Kidney capillary endothelial cell (primary cell): ENCODE results near the gene ZSCAN23.
"Not testable (repeated sequence)": the region's sequence is repeated elsewhere in the genome, so short reads cannot be mapped to it uniquely, and the experiment has no call there.

ENCODE experiments used
- DNase-seq: peaks from one replicate; pipeline ENCODE4 v3.0.0-alpha.2; 2018; ENCODE audit warnings: low spot score

ZSCAN23 gene

GRCh38 chr6:28443112-28443773, at the start of gene ZSCAN23:
TSS of gene ZSCAN23 (minus strand) at chr6:28443491. CDS start at chr6:28436266, 7,225 bp downstream.
- DNase-seq, result peak; percentile 77

DNA sequence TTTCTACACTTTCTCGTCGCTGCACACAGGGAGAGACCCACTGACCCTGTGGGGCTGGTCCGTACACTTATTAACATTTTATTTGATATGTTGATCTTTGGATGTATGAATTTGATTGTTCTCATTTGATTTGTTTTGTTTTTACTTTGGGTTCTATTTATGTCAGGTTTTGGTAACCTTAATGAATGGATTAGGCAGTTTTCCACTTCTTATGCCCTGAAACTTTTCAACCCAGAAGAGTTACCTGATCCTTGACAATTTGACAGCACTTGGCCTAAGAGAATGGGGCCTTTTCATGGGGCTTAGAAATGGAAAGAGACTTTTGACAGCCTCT, 48.7 kb upstream of the ZSCAN23 start:
- no peak for DNase-seq

GRCh38 chr6:28490205-28490890, 47.1 kb upstream of the ZSCAN23 start:
- DNase-seq, result peak; percentile 12

- DNase-seq, result peak; percentile 48
Measured at GRCh38 chr6:28489366-28490204, 46.3 kb upstream of the ZSCAN23 start.

DNA sequence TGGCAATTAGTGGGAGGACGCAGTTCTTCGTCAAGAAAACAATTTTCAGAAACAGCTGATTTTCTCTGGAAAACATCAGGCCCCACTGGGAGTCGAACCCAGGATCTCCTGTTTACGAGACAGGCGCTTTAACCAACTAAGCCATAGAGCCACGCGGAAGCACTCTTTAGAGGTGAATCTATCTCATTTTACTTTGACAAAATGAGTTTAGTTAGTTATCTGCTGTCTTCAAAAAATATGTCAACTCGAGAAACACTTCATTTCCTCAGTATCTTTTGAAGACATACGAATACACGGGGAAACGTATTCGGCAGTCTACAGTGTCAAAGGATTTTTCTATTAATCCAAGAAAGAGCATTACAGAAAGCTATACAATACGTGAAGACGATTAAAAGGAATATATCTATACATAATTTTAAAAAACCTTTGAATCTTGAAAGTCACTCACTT, 45.6 kb upstream of the ZSCAN23 start:
- DNase-seq, result peak; percentile 59

GRCh38 chr6:28486988-28487742, 43.9 kb upstream of the ZSCAN23 start:
- no peak for DNase-seq

DNA sequence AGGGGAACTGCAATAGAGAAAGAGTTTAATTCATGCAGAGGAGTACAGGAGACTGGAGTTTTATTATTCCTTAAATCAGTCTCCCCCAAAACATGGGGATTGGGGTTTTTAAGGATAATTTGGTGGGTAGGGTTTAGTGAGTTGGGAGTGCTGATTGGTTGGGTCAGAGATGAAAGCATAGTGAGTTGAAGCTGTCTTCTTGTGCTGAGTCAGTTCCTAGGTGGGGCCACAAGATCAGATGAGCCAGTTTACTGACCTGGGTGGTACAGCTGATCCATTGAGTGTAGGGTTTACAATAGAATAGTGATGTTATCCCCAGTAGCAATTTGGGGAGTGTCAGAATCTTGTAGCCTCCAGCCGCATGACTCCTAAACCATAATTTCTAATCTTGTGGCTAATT, 43.2 kb upstream of the ZSCAN23 start:
- no peak for DNase-seq

- no peak for DNase-seq
Measured at GRCh38 chr6:28485482-28485881, 42.2 kb upstream of the ZSCAN23 start.

DNA sequence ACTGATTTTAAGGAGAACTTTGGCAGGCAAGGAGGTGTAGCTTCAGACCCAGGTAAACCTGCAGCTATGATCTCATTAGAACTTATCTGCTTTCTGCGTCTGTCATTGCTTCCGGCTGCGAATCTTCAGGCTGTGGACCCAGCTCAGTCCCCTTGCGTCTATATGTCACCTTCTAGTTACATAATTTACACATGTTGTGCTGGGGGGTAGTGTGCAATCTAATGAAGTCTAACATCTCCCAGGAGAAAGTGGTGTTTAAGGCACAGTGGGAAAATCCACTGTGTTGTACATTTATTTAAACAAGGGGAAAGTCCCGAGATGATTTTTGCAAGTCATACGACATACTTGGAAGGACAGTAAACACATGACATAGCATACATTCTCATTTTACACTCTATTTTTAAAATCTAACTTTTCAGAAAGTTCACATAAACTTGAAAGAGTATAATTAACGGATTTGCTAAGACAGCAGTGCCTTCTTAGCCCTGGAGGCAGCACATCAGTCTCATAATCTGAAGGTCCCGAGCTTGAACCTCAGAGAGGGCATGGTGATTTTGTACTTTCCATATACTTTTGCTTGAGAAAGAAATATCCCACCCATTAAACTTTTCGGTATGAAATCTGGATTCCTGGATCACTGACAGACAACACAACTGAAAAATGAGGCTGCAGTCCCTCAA, 37.1 kb upstream of the ZSCAN23 start:
- DNase-seq, result no peak

- DNase-seq, result no peak
Measured at GRCh38 chr6:28478518-28478917, 35.2 kb upstream of the ZSCAN23 start.

GRCh38 chr6:28474441-28475219, 31.3 kb upstream of the ZSCAN23 start:
- peak; percentile 61 for DNase-seq

DNA sequence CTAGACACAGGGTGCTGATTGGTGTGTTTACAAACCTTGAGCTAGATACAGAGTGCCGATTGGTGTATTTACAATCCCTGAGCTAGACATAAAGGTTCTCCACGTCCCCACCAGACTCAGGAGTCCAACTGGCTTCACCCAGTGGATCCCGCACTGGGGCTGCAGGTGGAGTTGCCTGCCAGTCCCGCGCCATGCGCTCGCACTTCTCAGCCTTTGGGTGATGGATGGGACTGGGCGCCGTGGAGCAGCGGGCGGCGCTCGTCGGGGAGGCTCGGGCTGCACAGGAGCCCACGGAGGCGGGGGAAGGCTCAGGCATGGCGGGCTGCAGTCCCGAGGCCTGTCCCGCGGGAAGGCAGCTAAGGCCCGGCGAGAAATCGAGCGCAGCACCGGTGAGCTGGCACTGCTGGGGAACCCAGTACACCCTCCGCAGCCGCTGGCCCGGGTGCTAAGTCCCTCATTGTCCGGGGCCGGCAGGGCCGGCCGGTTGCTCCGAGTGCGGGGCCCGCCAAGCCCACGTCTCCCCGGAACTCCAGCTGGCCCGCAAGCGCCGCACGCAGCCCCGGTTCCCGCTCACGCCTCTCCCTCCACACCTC, 26.0 kb upstream of the ZSCAN23 start:
- DNase-seq, result not testable (repeated sequence)

GRCh38 chr6:28468056-28468455, 24.8 kb upstream of the ZSCAN23 start:
- DNase-seq, result no peak

- no peak for DNase-seq
Measured at GRCh38 chr6:28462401-28462800, 19.1 kb upstream of the ZSCAN23 start.

GRCh38 chr6:28458568-28458967, 15.3 kb upstream of the ZSCAN23 start:
- no peak for DNase-seq

DNA sequence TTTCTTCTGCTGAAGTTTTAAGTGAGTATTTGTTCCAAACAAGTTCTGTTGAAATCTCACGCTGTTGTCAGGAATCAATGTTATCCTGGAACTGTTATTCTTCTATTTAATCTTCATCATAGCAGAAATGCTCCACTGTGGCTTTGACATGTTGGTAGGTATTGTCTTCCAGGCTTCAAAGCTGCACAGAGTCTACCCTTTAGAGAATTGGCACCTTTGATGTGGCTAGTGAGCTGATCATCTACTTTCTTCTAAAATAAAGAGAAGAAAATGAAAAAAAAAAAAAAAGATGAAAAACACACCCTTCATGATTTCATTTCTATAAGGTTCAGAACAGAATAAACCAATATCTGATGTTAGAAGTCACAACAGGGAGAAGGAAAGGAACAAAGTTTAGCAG, 5.8 kb upstream of the ZSCAN23 start:
- DNase-seq, result no peak

DNA sequence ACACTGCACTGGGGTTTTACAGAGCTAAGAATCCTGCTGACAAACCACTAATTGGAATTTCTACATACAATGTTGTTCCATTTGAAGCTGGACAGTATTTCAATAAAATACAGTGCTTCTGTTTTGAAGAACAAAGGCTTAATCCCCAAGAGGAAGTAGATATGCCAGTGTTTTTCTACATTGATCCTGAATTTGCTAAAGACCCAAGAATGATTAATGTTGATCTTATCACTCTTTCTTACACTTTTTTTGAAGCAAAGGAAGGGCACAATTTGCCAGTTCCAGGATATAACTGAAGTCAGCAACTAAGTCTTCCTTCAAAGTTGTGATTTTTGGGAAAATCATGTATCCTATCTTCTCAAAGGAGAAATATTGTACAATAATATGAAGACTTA, 4.2 kb upstream of the ZSCAN23 start:
- DNase-seq, result not testable (repeated sequence)

DNA sequence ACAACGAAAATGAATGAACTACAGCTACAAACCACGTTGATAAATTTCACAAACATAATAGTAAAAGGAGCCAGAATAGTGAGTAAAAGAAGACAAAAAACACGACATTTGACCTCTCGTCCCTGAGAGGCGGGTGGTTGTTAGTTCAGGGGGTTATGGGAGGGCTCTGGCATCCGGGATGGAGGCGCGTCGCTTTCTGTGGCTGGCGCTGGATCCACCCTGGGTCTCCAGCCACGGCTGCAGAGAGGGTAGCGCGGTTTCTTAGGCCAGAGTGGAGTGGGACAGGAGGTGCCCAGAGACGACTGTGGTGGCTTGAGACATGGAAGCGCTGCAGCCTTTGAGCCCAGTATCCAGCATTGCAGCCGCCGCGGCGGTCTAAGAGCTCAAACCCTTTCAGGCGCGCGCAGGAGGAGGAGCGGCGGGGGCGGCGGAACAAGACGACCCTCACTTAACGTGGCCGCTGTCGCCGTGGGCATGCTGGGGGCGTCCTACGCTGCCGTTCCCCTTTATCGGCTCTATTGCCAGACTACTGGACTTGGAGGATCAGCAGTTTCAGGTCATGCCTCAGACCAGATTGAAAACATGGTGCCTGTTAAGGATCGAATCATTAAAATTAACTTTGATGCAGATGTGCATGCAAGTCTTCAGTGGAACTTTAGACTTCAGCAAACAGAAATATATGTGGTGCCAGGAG, 3.7 kb upstream of the ZSCAN23 start:
- no peak for DNase-seq

- not testable (repeated sequence) for DNase-seq
Measured at GRCh38 chr6:28444759-28445158, 1.5 kb upstream of the ZSCAN23 start.

DNA sequence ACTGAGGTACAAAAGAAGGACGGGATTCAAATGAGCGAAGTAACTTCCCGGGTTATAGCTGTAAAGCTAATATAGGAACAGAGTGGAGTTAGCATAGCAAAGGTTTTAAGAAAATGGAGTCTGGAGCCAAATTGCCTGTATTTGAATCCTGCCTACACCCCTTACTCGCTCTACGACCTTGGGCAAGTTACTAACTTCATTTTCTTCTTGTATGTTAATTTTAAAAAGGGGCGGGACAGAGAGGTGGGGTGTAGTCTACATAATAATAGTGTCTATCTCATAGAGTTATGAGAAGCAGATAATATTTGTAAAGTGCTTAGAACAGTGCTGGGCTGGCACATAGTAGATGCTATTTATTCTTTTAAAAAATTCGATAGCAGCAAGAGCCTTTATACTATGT, 705 bp downstream of the ZSCAN23 start:
- no peak for DNase-seq
